ENCODE data around the gene CD151.

DNA sequence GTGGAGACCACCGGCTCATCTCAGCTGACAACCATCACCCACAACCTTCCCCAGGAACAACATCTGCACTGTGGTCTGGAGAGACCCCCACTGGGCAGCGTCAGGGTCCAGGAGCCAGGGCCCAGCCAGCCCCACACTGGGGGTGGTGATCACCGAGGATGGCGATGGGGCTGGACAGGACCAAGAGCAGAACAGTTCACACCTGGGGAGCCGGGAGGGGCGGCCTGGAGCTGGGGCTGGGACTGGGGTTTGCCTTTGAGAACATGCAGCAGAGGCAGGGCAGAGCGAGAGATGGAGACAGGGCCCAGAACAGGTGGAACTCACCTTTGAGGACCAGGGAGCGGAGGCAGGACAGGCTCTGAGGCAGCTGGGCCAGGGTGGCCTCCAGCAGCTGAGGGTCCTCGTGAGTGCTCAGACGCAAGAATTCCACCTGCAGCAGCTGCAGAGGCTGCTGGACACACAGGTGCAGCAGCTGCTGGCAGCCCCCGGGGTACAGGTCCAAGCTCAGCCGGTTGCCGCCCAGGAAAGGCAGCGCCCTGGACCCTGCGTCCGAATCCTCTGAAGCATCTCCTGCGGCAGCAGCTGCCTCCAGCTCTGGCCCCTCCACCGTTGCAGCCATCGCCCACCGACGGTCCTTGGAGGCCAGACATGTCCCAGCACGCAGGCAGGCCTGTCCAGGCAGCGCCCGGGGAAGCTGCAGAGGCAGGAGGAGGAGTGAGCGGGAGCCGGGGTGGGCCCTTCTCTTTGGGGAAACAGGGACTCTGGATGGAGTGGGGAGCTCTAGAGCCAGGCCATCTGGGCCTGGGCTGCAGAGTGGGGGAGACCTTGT, 28.8 kb upstream of the CD151 start:
- TF ChIP-seq EZH2 (IDR thresholded peaks at IDR 0.05), result no peak
- TF ChIP-seq POLR2AphosphoS5 (IDR thresholded peaks at IDR 0.05; ENCODE audit: borderline replicate concordance, low read depth, low read length), result no peak

Data from SK-N-MC (cell line).